GM18861 (cell line): ENCODE data around the gene TSC2.

Experiments used
- ATAC-seq: cut with Tn5 transposase; IDR thresholded peaks from one replicate; pipeline ENCODE4 v1.9.1; 2021; ENCODE audit not compliant: unreplicated experiment

The TSC2 gene

GRCh38 chr16:2047330-2048115, at the start of gene TSC2, which contains the start of gene NTHL1:
Gene TSC2 (plus strand): TSS chr16:2047985. CDS start chr16:2048616, 631 bp downstream.
Gene NTHL1 (minus strand): TSS chr16:2047834. CDS start chr16:2047823, 11 bp downstream.
- ATAC-seq: peak; percentile 89

DNA sequence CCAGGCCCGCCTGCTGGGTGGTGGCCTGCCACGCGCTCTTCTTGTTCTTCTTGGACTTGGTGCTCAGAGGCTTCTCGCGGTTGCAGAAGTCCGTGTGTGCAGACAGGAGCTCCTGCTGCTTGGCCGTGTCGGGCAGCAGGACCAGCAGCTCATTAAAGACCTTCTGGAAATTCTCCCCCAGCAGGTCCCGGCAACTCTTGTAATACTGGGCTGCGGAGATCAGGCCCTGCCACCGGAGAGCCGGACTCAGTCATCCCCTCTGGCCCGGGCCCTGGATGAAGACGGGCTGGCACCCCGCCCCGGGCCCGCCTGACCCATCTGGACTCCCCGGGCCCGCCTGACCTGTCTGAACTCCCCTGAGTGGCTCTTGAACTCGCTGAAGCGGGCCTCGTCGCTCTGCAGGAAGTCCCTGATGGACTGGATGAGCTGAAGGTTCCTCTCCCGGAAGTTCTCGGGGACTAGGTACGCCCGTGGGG, 49.4 kb upstream of the TSC2 start:
- ATAC-seq: no peak

GRCh38 chr16:1998852-1999801, 48.7 kb upstream of the TSC2 start:
- no peak for ATAC-seq

DNA sequence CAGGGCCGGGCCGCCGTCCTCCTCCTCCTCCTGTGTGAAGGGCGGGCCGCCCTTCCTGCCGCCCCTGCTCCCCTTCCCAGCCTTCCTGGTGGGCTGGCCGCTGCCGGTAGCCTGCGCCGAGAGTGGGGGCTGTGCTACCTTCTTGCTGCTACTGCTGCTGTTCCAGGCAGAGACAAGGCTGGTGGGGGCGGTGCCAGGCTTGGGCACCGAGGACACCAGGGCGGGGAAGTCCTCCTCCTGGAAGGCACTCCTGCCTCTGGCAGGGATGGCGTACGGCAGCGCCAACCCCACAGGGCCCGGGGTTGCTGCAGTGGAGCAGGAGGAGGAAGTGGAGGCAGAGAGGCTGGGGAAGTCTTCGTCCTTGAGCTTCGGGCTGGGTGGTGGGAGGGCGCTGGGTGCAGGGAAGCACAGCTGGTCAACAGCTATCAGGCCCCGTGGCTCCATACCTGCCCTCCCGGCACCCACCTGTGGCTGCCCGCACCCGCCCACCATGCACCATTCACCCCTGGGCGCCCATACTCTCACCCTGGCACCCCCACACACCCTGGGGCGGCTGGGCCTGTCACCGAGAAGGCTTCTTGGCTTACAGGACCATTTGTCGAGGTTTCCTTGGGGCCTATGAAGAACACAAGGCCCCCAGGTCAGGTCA, 47.8 kb upstream of the TSC2 start:
- ATAC-seq: no peak

DNA sequence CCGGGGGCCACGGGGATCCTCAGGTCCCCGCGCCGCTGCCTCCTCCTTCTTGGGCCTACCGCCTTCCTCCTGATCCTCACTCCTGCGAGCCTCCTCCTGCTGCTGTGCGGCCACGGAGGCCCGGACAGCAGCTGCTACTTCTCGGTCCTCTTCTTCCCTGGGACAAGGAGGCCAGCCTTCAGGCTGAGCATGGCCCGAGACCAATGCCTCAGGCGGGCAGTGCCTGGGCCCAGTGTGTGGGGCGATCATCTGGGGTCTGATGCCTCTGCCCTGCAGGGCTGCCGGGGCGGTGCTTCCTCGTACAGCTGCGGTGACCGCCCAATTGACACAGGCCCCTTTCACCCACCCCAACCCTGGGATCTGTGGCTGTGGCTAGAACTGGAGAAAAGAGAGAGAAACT, 46.8 kb upstream of the TSC2 start:
- ATAC-seq: no peak

- ATAC-seq: no peak
Measured at GRCh38 chr16:2001456-2002355, 46.1 kb upstream of the TSC2 start.

- no peak for ATAC-seq
Measured at GRCh38 chr16:2002406-2003230, 45.2 kb upstream of the TSC2 start.

DNA sequence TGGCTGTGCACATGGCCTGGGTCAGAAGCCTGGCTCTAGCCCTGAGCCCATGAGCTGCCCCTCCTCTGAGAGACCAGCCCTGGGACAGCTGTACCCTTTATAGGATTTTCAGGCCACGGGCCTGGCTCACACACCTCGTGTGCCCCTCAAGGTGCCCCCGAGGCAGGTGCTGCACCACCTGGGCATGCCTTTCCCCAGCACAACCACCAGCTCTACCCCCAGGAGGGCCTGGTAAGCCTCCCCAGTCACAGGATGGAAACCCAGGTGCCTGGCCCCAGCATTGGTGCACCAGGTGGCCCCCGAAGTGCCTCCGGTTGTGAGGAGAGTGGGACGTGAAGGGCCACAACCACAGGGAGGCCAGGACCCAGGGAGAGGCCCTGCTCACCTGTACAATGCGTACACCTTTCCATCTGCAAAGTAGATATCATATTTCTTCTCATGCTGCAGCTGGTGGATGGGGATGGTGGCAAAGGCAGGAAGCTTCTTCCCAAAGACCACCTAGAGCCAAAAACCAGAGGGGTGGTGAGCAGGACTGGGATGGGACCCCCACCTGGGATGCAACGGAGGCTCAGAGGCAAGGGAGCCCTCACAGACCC, 44.5 kb upstream of the TSC2 start:
- no peak for ATAC-seq

- ATAC-seq: peak; percentile 62
Measured at GRCh38 chr16:2003827-2004641, 43.8 kb upstream of the TSC2 start.

DNA sequence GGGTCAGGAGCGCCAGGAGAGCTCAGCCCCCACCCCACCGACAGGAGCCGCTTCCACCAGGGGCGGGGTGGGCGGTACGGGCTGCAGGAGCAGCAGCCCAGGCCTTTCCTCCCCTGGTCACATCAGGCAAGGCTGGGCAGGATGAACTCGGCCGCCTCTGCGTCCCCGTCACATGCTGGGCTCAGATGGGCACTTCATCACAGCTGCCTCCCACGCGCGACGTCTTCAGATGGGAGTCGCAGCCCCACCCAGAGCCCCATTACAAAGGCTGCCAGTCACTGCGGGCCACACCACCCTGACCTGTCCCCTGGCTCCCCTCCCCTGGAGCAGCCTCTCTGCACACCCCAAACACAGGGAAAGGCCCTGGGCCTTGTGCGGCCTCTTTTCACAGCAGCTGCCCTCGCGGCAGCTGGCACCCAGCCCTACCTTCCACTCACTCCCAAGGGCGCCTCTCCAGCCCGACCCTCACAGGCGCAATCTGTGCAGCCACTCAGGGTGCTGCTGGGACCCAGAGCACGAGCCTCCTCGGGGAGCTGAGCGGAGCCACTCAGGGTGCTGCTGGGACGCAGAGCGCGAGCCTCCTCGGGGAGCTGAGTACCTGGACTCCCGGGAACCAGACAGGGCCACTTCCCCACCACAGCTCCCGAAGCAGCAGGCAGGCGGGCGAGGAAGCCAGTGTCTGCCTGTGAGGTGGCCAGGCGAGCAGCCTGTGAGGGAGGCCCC, 42.8 kb upstream of the TSC2 start:
- no peak for ATAC-seq

DNA sequence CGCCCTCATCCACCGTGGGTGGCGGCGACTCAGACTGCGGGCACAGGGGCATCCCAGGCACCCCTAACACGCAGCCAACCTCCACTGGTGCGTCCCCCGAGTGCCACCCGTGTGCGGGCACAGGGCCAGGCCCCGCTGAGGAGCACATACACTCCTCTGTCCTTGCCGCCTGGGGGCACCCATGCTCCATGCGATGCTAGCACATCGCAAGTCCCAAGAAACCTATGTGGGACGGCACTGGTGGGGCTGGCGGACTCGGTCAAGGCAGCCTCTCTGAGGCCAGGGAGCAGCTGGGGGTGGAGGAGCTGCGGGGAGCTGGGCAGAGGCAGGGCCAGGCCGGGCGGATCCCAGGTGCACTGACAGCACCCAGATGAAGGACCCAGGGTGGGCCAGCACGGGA, 42.1 kb upstream of the TSC2 start:
- ATAC-seq: no peak

- no peak for ATAC-seq
Measured at GRCh38 chr16:2006317-2006716, 41.5 kb upstream of the TSC2 start.

DNA sequence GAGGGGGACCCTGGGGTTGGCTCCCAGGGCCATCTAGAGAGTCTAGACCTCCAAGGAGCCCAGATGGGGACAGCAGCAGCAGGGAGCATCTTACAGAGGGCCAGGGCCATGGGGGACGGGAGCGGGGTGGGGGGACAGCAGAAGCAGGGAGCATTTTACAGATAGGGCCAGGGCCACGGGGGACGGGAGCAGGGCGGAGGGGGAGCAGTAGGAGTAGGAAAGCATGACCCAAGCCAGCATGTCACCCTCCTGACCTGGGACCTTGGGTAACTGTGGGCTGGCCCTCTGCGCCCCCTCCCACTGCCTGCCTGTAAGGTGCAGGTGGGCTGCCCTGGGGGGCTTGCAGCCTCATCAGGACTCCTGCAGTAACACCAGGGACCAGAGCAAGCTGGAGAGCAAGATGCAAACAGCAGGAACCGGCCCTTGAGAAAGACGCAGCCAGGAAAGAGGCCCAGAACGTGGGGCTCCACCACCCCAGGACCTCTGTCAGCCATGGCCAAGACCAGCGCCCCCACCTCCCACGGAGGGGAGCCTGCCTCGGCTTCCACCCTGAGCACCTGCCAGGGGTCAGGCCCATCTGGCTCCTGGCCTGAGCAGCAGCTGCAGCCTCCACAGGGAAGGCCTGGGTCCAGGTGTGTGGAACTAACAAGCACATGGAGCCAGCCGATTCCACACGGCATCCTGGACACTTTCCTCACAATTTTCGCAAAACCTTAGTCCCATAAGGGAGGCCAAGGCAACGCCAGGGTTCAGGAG, 40.5 kb upstream of the TSC2 start:
- ATAC-seq: no peak

- ATAC-seq: no peak
Measured at GRCh38 chr16:2008009-2008526, 39.7 kb upstream of the TSC2 start.

DNA sequence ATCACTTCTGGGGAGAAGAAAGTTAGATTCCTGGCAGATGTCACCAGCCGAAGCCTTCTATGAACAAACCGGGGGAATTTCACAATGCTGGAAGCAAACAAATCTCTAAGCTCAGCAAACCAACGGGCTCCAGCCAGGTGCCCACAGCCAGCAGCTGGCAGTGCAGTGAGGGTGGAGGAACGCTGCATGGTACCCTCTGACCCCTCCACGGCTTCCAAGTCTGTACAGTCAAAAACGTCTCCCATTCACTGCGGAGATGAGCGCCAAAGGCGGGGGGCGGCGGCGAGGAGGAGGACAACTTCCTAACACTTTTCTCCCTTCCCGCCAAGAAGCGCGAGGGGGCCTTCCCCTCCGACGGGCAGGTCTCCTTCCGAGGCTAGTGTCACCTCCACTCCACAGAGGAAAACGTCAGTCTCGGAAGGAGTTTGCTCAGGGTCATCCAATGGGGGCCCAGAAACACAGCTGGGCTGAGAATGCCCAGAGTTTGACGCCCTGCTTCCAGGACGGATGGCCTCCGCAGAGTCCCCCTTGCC, 39.1 kb upstream of the TSC2 start:
- ATAC-seq: no peak

DNA sequence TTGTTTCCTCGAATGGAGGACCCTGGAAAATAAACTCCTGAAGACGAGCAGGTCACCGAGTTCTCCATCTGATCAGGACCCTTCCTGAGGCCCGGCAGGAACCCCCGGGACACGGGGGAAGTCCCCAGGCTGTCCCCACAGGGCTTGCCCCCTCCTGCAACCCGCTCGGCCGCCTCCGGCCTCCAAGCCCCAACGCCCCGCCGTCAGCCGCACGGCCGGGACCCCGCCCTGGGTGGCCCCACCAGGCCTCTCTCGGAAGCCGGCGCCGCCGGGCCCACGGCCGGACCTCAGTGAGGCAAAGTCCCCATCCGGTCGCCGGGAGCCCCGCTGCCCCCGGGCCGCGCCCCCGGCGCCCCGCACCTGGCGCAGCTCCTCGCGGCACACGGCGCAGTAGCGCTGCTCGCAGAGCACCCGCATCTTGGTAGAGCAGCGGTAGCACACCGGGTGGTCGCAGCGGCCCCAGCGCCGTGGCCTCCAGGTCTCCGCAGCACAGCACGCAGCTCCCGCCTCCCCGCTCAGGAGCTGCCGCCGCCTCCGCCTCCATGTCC, 38.5 kb upstream of the TSC2 start:
- ATAC-seq: peak; percentile 24
